Activated CD8-positive, alpha-beta memory T cell treated with anti-CD3 and anti-CD28 coated beads for 36 hours (primary cell): ENCODE data around the gene RIC3. TPM values are rescaled to one million over a fixed set of nuclear protein-coding genes. Genes with fewer than 3 reads are reported as not detected.

ENCODE experiments used
- CTCF ChIA-PET: fragments of 350-600 bp; sonication (Branson Sonifier 250); formaldehyde crosslinking; loops from one replicate; lab custom pipeline; 2021; ENCODE audit warnings: antibody characterized with exemption; lab: Charles Lee
- POLR2A ChIA-PET: fragments of 350-600 bp; sonication (Branson Sonifier 250); formaldehyde crosslinking; loops from one replicate; lab custom pipeline; 2021; ENCODE audit warnings: antibody characterized with exemption; lab: Charles Lee
- total RNA-seq, 2 experiments: library from RNA; stranded (reverse); gene quantifications; one replicate each; pipeline ENCODE4 v1.2.3, GENCODE V29; 2021

Gene RIC3
- total RNA-seq, 2 experiments from 2014 or later: 8.0 to 9.8 TPM

DNA sequence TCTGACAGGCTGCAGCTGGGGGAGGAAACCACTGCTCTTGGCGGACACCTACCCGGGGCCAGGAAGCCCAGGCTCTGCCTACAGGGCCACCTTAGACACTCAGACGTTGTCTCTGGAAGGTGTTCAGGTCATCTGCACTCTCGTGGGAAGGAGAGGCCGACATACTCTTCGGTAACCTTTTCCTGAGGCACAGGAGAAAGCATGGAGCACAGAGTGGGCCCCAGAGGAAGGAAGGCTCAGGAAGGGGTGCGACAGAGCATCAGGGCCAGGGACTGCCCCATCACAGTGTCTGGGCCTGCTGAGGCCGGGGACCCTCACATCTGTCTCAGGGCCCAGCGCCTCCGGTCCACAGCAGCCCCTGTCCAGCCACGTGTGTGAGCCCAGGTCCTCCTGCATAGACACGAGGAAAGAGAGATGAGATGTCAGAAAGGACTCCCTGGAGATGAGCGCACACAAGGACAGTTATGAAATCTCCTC, 106.0 kb downstream of the RIC3 start:
- POLR2A ChIA-PET: no interaction called here
- CTCF ChIA-PET: no interaction called here

DNA sequence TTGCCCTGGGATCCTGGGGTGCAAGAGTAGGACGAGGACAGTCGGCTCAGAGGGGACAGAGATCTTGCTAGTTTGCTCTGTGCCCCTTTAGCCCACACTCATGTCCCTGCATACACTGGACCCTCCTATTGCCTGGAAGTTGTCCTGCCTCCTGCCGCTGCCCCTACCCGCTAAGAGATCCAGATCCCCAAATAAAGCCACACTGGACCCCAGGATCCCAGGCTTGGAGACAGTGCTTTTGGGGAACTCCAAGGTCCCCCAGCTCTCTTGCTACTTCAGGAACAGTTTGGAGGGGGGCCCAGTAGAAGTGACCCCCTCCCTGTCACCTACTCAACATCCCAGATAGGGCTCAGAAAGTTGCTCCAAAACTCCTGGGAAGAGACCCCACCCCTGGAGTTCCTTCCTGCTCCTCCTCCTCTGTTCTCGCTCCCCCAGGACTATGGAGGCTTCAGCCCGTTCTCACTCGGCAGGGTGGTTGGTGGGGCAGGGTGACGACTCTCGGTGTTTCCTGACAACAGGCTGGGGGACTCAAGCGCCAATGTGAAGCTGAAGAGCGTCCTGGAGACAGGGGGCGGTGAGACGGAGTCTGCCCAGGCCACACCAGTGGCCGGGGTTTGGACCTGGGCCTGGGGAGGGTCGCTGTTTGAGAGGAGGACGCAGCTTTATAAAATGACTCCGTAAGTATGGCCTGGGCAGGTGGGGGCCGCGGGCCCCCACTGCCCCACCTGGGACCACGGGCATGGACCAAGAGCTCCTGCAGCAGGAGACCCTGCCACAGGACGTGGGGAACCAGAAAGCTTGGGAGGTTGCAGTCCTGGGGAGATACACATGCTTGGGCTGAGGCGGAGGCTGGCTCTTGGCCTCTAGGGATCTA, 107.0 kb downstream of the RIC3 start:
- ChIA-PET POLR2A (no interaction called here), CTCF (interaction anchor here (1.1 kb wide), 1 partner anchor 32 kb away, joined by 3 read pairs; no protein-coding TSS in a partner anchor)

DNA sequence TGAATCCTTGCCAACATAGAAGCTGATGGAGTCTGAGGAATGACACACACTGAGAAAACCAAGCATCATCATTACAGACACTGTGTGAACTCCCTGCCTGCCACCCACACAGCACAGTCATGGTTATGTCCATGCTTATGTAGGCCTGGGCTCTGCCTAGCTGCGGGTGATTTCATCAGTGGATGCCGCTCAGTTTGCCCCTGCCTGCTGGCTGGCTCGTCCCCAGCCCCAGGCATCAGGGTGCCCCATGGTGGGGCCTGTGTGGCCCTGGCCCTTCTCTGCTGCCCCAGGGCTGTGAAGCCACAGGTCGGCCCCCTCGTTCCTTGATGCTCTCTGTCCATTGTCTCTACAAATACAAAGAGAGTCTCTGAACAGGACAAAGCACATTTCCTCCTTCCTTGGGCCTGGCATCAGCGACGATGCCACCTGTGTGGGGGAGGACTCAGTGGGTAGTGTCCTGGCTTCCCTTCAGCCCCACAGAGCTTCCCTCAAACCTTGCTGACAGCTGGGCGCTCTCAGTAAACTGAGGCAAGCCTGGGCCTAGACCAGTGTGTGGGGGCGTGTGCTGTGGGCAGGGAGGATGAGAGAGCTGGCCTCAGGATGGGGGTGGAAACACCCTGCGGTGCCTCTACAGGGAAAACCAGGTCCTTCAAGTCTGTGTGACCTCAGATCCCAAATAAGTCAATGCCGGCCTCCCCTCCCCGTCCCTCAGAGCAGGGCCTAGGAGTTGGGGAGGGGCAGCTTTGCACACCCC, 107.8 kb downstream of the RIC3 start:
- POLR2A ChIA-PET: no interaction called here

DNA sequence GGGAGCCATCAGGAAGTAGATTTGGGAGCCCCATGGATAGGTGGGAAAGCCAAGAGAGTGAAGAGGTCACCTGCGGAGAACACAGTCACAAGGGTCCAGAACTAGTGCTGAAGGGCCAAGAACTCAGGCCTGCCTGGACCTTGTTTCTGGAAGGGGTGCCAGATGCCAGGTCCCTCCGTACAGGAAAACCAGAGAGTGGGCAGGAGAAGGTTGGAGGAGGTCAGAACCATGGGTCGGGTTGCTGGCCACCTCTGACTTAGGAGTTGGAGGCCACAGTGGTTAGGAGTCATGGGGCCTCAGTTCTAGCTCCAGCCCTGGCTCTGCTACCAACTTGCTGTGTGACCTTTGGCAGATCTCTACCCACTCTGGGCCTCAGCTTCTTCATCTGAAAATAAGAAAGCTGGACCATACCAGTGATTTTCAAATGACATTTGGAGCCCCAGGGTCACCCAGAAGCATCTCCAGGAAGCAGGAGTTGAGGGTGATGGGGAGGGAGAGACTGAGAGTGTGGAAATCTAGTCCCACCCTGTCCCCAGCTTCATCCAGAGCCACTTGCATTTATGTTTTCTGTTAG, 108.6 kb downstream of the RIC3 start:
- ChIA-PET POLR2A (no interaction called here), CTCF (interaction anchor here (1.4 kb wide), 1 partner anchor 39 kb away, joined by 3 read pairs; no protein-coding TSS in a partner anchor)

More for the DNA sequence above, 107.8 kb downstream of the RIC3 start:
- CTCF ChIA-PET: interaction anchor here (1.1 to 1.4 kb wide), 2 partner anchors 31 to 38 kb away, joined by 3 read pairs; no protein-coding TSS in a partner anchor

DNA sequence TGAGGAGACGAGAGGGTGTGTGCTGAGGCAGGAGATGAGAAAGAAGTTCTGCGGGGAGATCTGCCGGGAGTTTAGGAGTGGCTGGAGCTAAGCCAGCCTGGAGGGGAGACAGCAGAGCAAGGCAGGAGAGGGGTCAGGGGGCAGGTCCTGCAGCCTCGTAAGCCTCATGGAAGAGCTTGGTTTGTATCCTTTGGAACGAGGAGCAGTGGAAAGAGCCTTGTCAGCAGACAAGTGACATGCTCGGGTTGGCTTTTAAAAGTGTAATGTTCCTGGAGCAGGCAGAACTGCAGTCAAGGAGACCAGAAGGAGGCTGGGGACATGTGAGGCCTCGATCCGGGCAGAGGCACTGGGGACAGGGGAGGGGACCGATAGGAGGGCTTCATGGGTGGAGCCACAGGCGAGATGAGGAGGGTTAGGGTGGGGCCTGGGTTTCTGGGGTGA, 109.2 kb downstream of the RIC3 start:
- POLR2A ChIA-PET: no interaction called here
- CTCF ChIA-PET: interaction anchor here (1.1 to 1.4 kb wide), 2 partner anchors 25 to 39 kb away, joined by 3 to 5 read pairs; no protein-coding TSS in a partner anchor

DNA sequence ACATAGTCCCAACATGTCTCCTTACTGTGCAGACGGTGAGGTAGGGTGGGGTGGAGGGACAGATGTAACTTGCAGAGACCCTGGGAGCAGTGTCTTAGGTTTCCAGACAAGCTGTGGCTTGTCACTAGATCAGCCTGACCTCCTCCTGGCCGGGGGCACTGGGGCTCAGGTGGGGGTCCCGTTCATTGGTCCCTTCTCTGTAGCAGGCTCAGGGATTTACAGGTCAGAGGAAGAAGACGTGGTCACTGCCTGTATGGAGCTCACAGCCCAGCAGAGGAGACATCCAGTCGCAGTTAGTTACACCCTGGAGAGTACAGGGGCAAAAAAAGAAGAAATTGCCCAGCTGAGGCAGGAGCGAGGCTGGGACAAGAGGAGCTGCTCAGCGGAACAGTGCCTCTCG, 109.8 kb downstream of the RIC3 start:
- POLR2A ChIA-PET: no interaction called here
- CTCF ChIA-PET: interaction anchor here (1.1 kb wide), 1 partner anchor 25 kb away, joined by 5 read pairs; no protein-coding TSS in a partner anchor

DNA sequence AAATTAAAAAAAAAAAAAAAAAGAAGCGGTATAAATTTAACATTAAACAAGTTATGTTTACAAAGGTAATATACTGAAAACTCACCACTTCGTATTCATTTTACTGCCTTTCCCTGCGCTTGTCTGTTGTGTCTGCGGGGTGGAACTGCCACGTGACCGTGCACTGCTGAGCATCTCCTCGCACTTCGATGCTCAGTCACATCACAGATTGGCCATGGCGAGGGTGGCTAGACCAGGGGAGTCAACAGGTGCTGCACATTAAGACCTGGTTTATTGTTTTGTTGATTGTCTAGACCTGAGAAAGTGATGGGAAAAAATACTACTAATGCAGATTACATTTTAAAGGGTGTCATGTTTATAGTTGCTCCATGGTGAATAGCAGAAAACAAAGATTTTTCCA, 110.6 kb downstream of the RIC3 start:
- ChIA-PET POLR2A (interaction anchor here (0.7 kb wide), 1 partner anchor 301 kb away, joined by 4 read pairs; no protein-coding TSS in a partner anchor), CTCF (no interaction called here)

DNA sequence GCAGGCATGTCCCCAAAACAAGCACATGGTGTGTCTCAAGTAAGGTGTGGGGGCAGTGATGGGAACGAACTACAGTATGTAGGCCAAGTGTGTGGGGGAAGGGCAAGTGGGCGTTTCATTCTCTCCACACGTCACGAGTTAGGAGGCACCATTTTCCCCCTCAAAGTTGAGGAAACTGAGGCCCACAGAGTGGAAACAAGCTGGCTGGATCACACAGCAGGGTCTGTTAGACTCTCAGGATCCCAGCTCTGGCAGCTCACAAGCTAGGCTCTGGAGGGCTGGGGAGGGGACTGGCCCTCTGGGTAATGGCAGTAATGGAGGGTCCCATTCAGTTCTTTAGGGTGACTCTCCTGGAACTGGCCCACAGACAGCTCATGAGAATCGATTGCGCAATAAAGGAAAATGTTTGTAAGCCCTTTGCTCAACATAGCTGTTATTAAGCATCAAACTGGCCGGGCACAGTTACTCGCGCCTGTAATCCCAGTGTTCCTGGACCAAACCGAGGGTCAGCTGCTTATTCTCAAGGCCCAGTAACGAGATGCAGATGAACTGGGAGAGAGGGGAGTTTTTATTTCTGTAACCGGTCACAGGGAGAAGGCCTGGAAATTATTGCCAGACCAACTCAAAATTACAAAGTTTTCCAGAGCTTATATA, 111.9 kb downstream of the RIC3 start:
- ChIA-PET CTCF (interaction anchor here (1.1 to 1.3 kb wide), 2 partner anchors 10 to 50 kb away, joined by 3 to 4 read pairs; no protein-coding TSS in a partner anchor), POLR2A (no interaction called here)

Other genes with a start within 250 kb of the RIC3 start
- not detected for gene OR10A6, start 237.8 kb downstream of the RIC3 start, total RNA-seq
- not detected for gene OR10A3, start 227.3 kb downstream of the RIC3 start, total RNA-seq
- not detected for gene NLRP10, start 203.6 kb downstream of the RIC3 start, total RNA-seq
- gene EIF3F, start 181.7 kb downstream of the RIC3 start, total RNA-seq: 100 to 1,000 TPM; 290 to 291 TPM
- gene TUB, start 87.8 kb downstream of the RIC3 start, total RNA-seq: under 1 TPM; 0.29 to 0.36 TPM
- not detected for gene LMO1, start 94.9 kb upstream of the RIC3 start, total RNA-seq